Activated CD4-positive, alpha-beta T cell treated with anti-CD3 and anti-CD28 coated beads, Interleukin-2, amount 50 U/mL, for 48 hours (primary cell): Measurements from ENCODE around the gene ARHGEF3.

Experiments
- DNase-seq, 2 experiments: peaks; one replicate each; pipeline ENCODE4 v3.0.0-alpha.2; 2020

ARHGEF3 gene

GRCh38 chr3:56822501-56822900, 20.8 kb upstream of the ARHGEF3 start:
- no peak for DNase-seq

GRCh38 chr3:56819016-56819809, 17.5 kb upstream of the ARHGEF3 start:
- no peak for DNase-seq

- DNase-seq, result no peak
Observed at GRCh38 chr3:56818156-56818985, 16.6 kb upstream of the ARHGEF3 start.

GRCh38 chr3:56817646-56818045, 15.9 kb upstream of the ARHGEF3 start:
- no peak for DNase-seq

- no peak for DNase-seq
Observed at GRCh38 chr3:56816061-56816460, 14.3 kb upstream of the ARHGEF3 start.

- DNase-seq, result no peak
Observed at GRCh38 chr3:56815589-56815988, 13.8 kb upstream of the ARHGEF3 start.

GRCh38 chr3:56813653-56813960, 11.9 kb upstream of the ARHGEF3 start:
- no peak for DNase-seq

GRCh38 chr3:56812754-56813652, 11.3 kb upstream of the ARHGEF3 start:
- DNase-seq, result no peak

- no peak for DNase-seq
Observed at GRCh38 chr3:56811546-56812202, 9.9 kb upstream of the ARHGEF3 start.

GRCh38 chr3:56810577-56811545, 9.1 kb upstream of the ARHGEF3 start:
- DNase-seq, result no peak

GRCh38 chr3:56806407-56806806, 4.7 kb upstream of the ARHGEF3 start:
- DNase-seq, result no peak

- DNase-seq, result no peak
Observed at GRCh38 chr3:56802790-56803189, 1.0 kb upstream of the ARHGEF3 start.

- DNase-seq, result no peak
Observed at GRCh38 chr3:56802378-56802745, 613 bp upstream of the ARHGEF3 start.

- DNase-seq, result peak in 1 of 2 experiments; percentile 43
Observed at GRCh38 chr3:56800832-56801661, 702 bp downstream of the ARHGEF3 start.

GRCh38 chr3:56800130-56800831, 1.5 kb downstream of the ARHGEF3 start:
- DNase-seq, result peak; percentile 73 to 80

GRCh38 chr3:56799251-56799882, 2.4 kb downstream of the ARHGEF3 start:
- DNase-seq, result no peak

- no peak for DNase-seq
Observed at GRCh38 chr3:56796996-56797395, 4.8 kb downstream of the ARHGEF3 start.

- DNase-seq, result no peak
Observed at GRCh38 chr3:56796202-56796601, 5.5 kb downstream of the ARHGEF3 start.

GRCh38 chr3:56795829-56796185, 5.9 kb downstream of the ARHGEF3 start:
- DNase-seq, result no peak
